GM12878 (cell line): ENCODE measurements around the gene LAT. TPM values are rescaled to one million over a fixed set of nuclear protein-coding genes. Genes with fewer than 3 reads are reported as not detected.

Source experiments
- ATAC-seq: fragments of 200-7000 bp; cut with Tn5 transposase; 3 replicates; pipeline ENCODE4 v1.9.1; 2020; ENCODE audit warnings: mild to moderate bottlenecking, moderate library complexity
- BruUV-seq: library from RNA; stranded (reverse); fragments of 400-500 nt; replicated peaks from 2 replicates; lab custom pipeline; 2021; lab: Mats Ljungman, UMichigan
- CTCF ChIA-PET: fragments of 300-600 bp; sonication (Branson Sonifier 250); formaldehyde crosslinking; extraction: SDS; loops from one replicate; lab custom pipeline; 2021; ENCODE audit warnings: inconsistent platforms; lab: Yijun Ruan, JAX
- POLR2A ChIA-PET: fragments of 350-600 bp; formaldehyde crosslinking; extraction: SDS; loops from one replicate; lab custom pipeline; 2021; ENCODE audit warnings: inconsistent platforms; lab: Charles Lee
- RAD21 ChIA-PET: fragments of 300-600 bp; sonication (Branson Sonifier 250); formaldehyde crosslinking; loops from one replicate; lab custom pipeline; 2023; ENCODE audit warnings: antibody characterized with exemption; ENCODE audit not compliant: unreplicated experiment; lab: Charles Lee
- SMC1A ChIA-PET: fragments of 300-600 bp; sonication (Branson Sonifier 250); formaldehyde crosslinking; loops from one replicate; lab custom pipeline; 2023; ENCODE audit not compliant: unreplicated experiment, uncharacterized antibody; lab: Charles Lee
- DNase-seq: peaks from one replicate; pipeline ENCODE4 v3.0.0-alpha.2; 2011; ENCODE audit warnings: low read depth, low spot score
- FAIRE-seq: peaks from 3 replicates; lab custom pipeline; 2011; peaks lifted over from hg19 to GRCh38; lab: Jason Lieb, UNC
- H2AFZ ChIP-seq: 2 replicates; pipeline ENCODE4 v1.6.0; 2011; ENCODE audit warnings: low read depth, low read length, control low read depth; ENCODE audit not compliant: control insufficient read depth
- H3K27ac ChIP-seq: 2 replicates; pipeline ENCODE4 v1.5.1; 2011; ENCODE audit warnings: control low read depth; ENCODE audit not compliant: control insufficient read depth, insufficient read depth
- H3K27me3 ChIP-seq, 2 experiments: replicated peaks in 1 of 2; 2 replicates each; pipeline versions ENCODE4 v1.6.0 to v1.6.1; 2011; ENCODE audit warnings: low read length in 1 of 2; ENCODE audit not compliant: control insufficient read depth in 2 of 2, insufficient read depth in 2 of 2
- H3K36me3 ChIP-seq, 2 experiments: 2 replicates each; pipeline ENCODE4 v1.5.1; 2011; ENCODE audit warnings: low read length in 1 of 2; ENCODE audit not compliant: control insufficient read depth in 2 of 2, insufficient read depth in 2 of 2
- H3K4me1 ChIP-seq: 2 replicates; pipeline ENCODE4 v1.6.1; 2011; ENCODE audit warnings: mild to moderate bottlenecking, low read length, moderate library complexity, mixed read lengths; ENCODE audit not compliant: control insufficient read depth, insufficient read depth
- H3K4me2 ChIP-seq: 2 replicates; pipeline ENCODE4 v1.6.0; 2011; ENCODE audit warnings: control low read depth; ENCODE audit not compliant: control insufficient read depth, insufficient read depth
- H3K4me3 ChIP-seq: fragments of 200-600 bp; sonication (generic); 2 replicates; pipeline ENCODE4 v1.5.1; 2016
- H3K79me2 ChIP-seq: 2 replicates; pipeline ENCODE4 v1.6.0; 2011; ENCODE audit warnings: low read length; ENCODE audit not compliant: control insufficient read depth, insufficient read depth
- H3K9ac ChIP-seq: 2 replicates; pipeline ENCODE4 v1.8.0; 2011; ENCODE audit warnings: low read length, control low read depth, mixed read lengths; ENCODE audit not compliant: control insufficient read depth, insufficient read depth
- H3K9me3 ChIP-seq: replicated peaks from 3 replicates; pipeline ENCODE4 v1.5.1; 2011; ENCODE audit warnings: mild to moderate bottlenecking, low read length; ENCODE audit not compliant: control insufficient read depth, insufficient read depth
- H4K20me1 ChIP-seq: 2 replicates; pipeline ENCODE4 v1.6.0; 2011; ENCODE audit not compliant: control insufficient read depth, insufficient read depth
- CREM ChIP-seq: IDR thresholded peaks from 2 replicates; pipeline ENCODE4 v1.6.1; 2014; ENCODE audit warnings: antibody characterized with exemption, low read depth
- DPF2 ChIP-seq: fragments of 450-650 bp; IDR thresholded peaks from 2 replicates; pipeline ENCODE4 v1.6.1; 2017; ENCODE audit warnings: mild to moderate bottlenecking
- FOXM1 ChIP-seq: IDR thresholded peaks from 2 replicates; pipeline ENCODE4 v1.6.1; 2012; ENCODE audit warnings: low read depth, mild to moderate bottlenecking, inconsistent platforms, low read length, moderate library complexity
- HCFC1 ChIP-seq: fragments of 150-350 bp; IDR thresholded peaks from 2 replicates; pipeline ENCODE4 v1.6.1; 2014; ENCODE audit warnings: low read length
- IKZF2 ChIP-seq, 2 experiments: fragments of 450-650 bp; IDR thresholded peaks; 2 replicates each; pipeline ENCODE4 v1.6.1; 2017; ENCODE audit warnings: mild to moderate bottlenecking in 2 of 2, moderate library complexity in 2 of 2
- KDM1A ChIP-seq: fragments of 200-600 bp; sonication (generic); IDR thresholded peaks from 2 replicates; pipeline ENCODE4 v1.6.1; 2016; ENCODE audit warnings: borderline replicate concordance
- KLF5 ChIP-seq: fragments of 450-650 bp; IDR thresholded peaks from 2 replicates; pipeline ENCODE4 v1.6.1; 2014; ENCODE audit warnings: mild to moderate bottlenecking; ENCODE audit not compliant: partially characterized antibody
- PAX8 ChIP-seq: fragments of 450-650 bp; IDR thresholded peaks from 2 replicates; pipeline ENCODE4 v1.6.1; 2017; ENCODE audit warnings: mild to moderate bottlenecking, moderate library complexity
- POLR2AphosphoS2 ChIP-seq: IDR thresholded peaks from 2 replicates; pipeline ENCODE4 v1.6.1; 2011; ENCODE audit warnings: low read depth, mild to moderate bottlenecking, low read length, improper control_type of control experiment, moderate library complexity
- POU2F2 ChIP-seq: IDR thresholded peaks from 3 replicates; pipeline ENCODE4 v1.6.1; 2011; ENCODE audit warnings: low read depth, mild to moderate bottlenecking, low read length, borderline replicate concordance
- SMAD1 ChIP-seq: fragments of 450-650 bp; IDR thresholded peaks from 2 replicates; pipeline ENCODE4 v1.6.1; 2018; ENCODE audit warnings: mild to moderate bottlenecking, low read depth; ENCODE audit not compliant: partially characterized antibody
- SPI1 ChIP-seq: IDR thresholded peaks from 2 replicates; pipeline ENCODE4 v1.6.1; 2011; ENCODE audit warnings: low read depth, mild to moderate bottlenecking, low read length, moderate library complexity, borderline replicate concordance; ENCODE audit not compliant: insufficient read depth
- STAT1 ChIP-seq: fragments of 450-650 bp; conservative IDR thresholded peaks from 2 replicates; pipeline ENCODE4 v1.6.1; 2014; ENCODE audit warnings: antibody characterized with exemption, mild to moderate bottlenecking
- USF1 ChIP-seq: IDR thresholded peaks from 2 replicates; pipeline ENCODE4 v1.6.1; 2011; ENCODE audit warnings: borderline replicate concordance, low read depth, mild to moderate bottlenecking, moderate library complexity, mixed read lengths, low read length; ENCODE audit not compliant: insufficient read depth; ENCODE audit errors: extremely low read length
- WRNIP1 ChIP-seq: IDR thresholded peaks from 2 replicates; pipeline ENCODE4 v1.6.1; 2011; ENCODE audit warnings: low read depth, low read length, improper control_type of control experiment, borderline replicate concordance
- ZBTB4 ChIP-seq: fragments of 450-650 bp; formaldehyde crosslinking; IDR thresholded peaks from 2 replicates; pipeline ENCODE4 v1.4.0; 2022; ENCODE audit warnings: mild to moderate bottlenecking, moderate library complexity
- WGBS: methylation state at CpG from one replicate; pipeline ENCODE4 v1.1.6; 2016; ENCODE audit warnings: low lambda C conversion rate; ENCODE audit not compliant: insufficient replicate concordance, insufficient coverage; ENCODE audit errors: missing lambda C conversion rate; 5-methylcytosine and 5-hydroxymethylcytosine counted together
- in situ Hi-C: fragments of 300-500 bp; cut with MboI; formaldehyde crosslinking; loops from 9 replicates; pipeline ENCODE4 v1.14.3; 2018; ENCODE audit warnings: mixed read lengths
- intact Hi-C: fragments of 100-400 bp; cut with micrococcal nuclease; formaldehyde crosslinking; loops from one replicate; pipeline ENCODE4 v1.14.2; 2022; ENCODE audit not compliant: unreplicated experiment
- polyA plus RNA-seq, 11 experiments: library from polyadenylated mRNA; depleted of rRNA in 4 of 11; unstranded in 6 of 11; stranded (reverse) in 5 of 11; fragments of >200 nt; fragmentation: Nextera tagmentation in 4 of 11; fragmentation: Illumina TruSeq in 1 of 11; extraction: Ambion mirVana in 4 of 11; extraction: Trizol in 1 of 11; gene quantifications; 1 replicate in 1 of 11; 2 replicates in 10 of 11; pipeline versions ENCODE4 v1.2.1 to v1.2.3, GENCODE V29; 2011 to 2016; ENCODE audit warnings: inconsistent platforms in 2 of 11, missing spikeins in 2 of 11, low read depth in 1 of 11
- total RNA-seq, 4 experiments: library from RNA; depleted of rRNA in 3 of 4; stranded (reverse); fragments of >200 nt in 3 of 4; fragmentation: Illumina TruSeq in 1 of 4; extraction: Trizol in 1 of 4; gene quantifications; 2 replicates each; pipeline versions ENCODE4 v1.2.1 to v1.2.3, GENCODE V29; 2013 to 2021
- TF ChIP-seq, protein P1 (sequence below): fragments of 450-650 bp; IDR thresholded peaks from 2 replicates; pipeline ENCODE4 v1.6.1; 2014; ENCODE audit warnings: mild to moderate bottlenecking
- TF ChIP-seq, protein P2 (sequence below): fragments of 450-650 bp; IDR thresholded peaks from 2 replicates; pipeline ENCODE4 v1.6.1; 2017; ENCODE audit warnings: borderline replicate concordance

Gene LAT
- total and polyA plus RNA-seq, 10 of the 15 experiments (the other 5 are each of a cell fraction or from before 2014, with no cell fraction given), result 0.39 to 6.9 (median 2.0) TPM

GRCh38 chr16:28982418-28982817 is 2.4 kb upstream of the LAT start (continued):
- no peak for TF ChIP-seq FOXM1

GRCh38 chr16:28982949-28983348 is 1.9 kb upstream of the LAT start:
- SMC1A ChIA-PET, result interaction anchor here (1.2 kb wide), 1 partner anchor 8 kb away, joined by 3 read pairs; the partner anchor contains the start of gene SPNS1
- no peak overlapping the region for H3K4me2 ChIP-seq
- no peak overlapping the region for H2AFZ ChIP-seq
- ATAC-seq (no peak), FAIRE-seq (no peak), DNase-seq (no peak)
- CTCF ChIA-PET, result interaction anchor here (2.0 kb wide), 1 partner anchor 9 kb away, joined by 5 read pairs; no protein-coding TSS in a partner anchor
- 92% methylated on average over 11 of the region's 11 CpGs for WGBS
- no TSS peak for BruUV-seq
- H3K36me3 ChIP-seq, result peaks cover 0 to 10% of the 10 kb centered on the region in 2 experiments; a peak in 3 of 4 replicates
- POLR2A ChIA-PET, result no interaction called here
- H4K20me1 ChIP-seq, result no peaks in the 10 kb centered on the region
- RAD21 ChIA-PET, result no interaction called here
- no peaks in the 10 kb centered on the region for H3K79me2 ChIP-seq
- intact Hi-C loops (no loop called here), in situ Hi-C loops (no loop called here)
- peaks cover 12% of the 10 kb centered on the region for H3K4me1 ChIP-seq
- no peak overlapping the region for H3K27ac ChIP-seq
- no peaks in the 10 kb centered on the region; the same call in 2 of the 3 replicates for H3K9me3 ChIP-seq
- H3K9ac ChIP-seq, result no peak overlapping the region
- no peaks in the 10 kb centered on the region for H3K27me3 ChIP-seq
- no peak overlapping the region for H3K4me3 ChIP-seq
- TF ChIP-seq SMAD1 (no peak), PAX8 (no peak), HCFC1 (no peak), WRNIP1 (no peak), STAT1 (no peak), KLF5 (no peak), KDM1A (no peak), DPF2 (no peak), IKZF2 (IDR thresholded peaks at IDR 0.05) (no peak), CREM (no peak), ZBTB4 (CRISPR knock-in tag) (no peak), USF1 (no peak), POU2F2 (no peak), SPI1 (no peak), POLR2AphosphoS2 (no peak)
- TF ChIP-seq, protein P1, sequence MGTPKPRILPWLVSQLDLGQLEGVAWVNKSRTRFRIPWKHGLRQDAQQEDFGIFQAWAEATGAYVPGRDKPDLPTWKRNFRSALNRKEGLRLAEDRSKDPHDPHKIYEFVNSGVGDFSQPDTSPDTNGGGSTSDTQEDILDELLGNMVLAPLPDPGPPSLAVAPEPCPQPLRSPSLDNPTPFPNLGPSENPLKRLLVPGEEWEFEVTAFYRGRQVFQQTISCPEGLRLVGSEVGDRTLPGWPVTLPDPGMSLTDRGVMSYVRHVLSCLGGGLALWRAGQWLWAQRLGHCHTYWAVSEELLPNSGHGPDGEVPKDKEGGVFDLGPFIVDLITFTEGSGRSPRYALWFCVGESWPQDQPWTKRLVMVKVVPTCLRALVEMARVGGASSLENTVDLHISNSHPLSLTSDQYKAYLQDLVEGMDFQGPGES, result no peak
- TF ChIP-seq, protein P2, sequence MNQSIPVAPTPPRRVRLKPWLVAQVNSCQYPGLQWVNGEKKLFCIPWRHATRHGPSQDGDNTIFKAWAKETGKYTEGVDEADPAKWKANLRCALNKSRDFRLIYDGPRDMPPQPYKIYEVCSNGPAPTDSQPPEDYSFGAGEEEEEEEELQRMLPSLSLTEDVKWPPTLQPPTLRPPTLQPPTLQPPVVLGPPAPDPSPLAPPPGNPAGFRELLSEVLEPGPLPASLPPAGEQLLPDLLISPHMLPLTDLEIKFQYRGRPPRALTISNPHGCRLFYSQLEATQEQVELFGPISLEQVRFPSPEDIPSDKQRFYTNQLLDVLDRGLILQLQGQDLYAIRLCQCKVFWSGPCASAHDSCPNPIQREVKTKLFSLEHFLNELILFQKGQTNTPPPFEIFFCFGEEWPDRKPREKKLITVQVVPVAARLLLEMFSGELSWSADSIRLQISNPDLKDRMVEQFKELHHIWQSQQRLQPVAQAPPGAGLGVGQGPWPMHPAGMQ, result no peak
